GM19468 (cell line): ENCODE results near the gene INPP4B.

ENCODE experiments used
- ATAC-seq: cut with Tn5 transposase; IDR thresholded peaks from one replicate; pipeline ENCODE4 v1.9.1; 2021; ENCODE audit warnings: mild to moderate bottlenecking, moderate library complexity, moderate number of reproducible peaks; ENCODE audit not compliant: unreplicated experiment; ENCODE audit errors: extremely low read depth

The INPP4B gene

DNA sequence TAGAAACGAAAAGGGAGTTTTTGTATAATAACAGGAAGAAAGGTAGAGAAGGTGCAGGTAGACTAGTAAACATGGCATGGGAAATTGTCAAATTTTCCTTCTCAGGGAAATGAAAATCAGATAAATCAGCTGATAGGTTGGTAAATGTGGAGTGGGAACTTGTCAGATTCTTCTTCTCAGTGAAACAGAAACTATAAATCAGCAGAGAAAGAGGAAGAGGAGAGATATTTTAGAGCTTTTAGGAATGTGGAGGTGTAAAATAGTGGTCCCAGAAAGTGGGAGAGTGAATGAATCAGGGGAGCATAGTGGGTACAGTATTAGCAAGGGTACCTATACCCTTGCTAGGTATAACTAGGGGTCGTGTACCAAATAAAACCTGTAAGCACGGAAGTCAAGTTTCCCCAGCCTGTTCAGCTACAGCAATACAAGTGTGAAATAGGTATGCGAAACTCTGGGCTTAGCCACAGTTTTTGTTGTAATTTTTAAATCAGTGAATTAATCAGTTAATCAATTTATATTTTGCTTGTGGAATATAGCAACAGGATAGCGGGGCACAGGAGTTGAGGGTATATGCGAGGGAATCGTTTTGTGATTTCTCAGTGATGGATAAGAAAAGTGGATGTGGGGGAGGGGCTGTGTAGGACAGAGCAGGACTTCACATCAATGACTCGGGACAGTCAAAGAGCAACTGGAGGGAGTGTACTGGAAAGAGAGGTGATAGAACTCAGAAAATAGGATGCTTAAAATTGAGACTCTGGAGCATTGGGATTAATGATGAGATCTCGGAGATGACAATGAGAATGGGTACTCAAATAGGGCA, 561.5 kb downstream of the INPP4B start:
- ATAC-seq, result no peak

DNA sequence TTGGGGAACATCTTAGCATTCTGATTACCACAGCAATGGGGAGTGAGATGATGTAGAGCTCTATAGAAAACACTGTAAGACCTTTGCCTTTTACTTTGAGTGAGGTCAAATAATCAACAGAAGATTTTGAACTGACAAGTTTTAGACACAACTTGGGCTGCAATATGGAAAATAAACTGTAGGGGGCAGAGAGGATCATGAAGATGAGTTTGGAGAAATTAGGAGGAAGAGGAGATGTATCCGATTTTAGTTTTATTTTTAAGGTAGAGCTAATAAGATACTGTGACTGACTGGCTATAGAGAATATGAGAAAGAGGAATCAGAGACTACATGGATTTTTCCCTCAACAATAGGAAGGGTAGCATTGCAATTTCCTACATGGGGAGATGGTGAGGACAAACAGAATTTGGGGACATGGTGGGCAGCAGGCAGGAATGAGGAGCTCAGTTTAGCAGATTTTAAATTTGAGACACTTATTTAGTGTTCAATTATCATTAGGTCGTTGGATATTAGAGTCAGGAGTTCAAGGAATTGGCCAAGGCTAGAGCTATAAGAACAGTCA, 563.1 kb downstream of the INPP4B start:
- ATAC-seq, result no peak

DNA sequence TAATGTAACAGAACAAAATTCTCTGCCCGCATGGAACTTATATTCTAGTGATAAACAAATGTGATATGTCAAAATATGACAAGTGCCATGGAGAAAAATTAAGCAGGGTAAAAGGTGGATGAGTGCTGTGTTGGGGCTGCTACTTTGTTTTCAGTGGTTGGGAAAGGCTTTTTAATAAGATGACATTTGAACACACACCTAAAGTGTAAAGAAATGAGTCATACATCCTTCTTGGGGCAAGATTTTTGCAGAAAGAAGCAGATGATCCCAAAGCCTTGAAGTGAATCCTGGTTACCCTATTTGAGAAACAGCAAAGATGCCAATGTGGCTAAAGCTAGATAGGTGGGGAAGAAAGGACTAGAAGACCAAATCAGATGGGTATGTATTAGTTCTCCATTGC, 564.1 kb downstream of the INPP4B start:
- no peak for ATAC-seq

- ATAC-seq, result no peak
Measured at GRCh38 chr4:142278663-142279062, 567.4 kb downstream of the INPP4B start.

DNA sequence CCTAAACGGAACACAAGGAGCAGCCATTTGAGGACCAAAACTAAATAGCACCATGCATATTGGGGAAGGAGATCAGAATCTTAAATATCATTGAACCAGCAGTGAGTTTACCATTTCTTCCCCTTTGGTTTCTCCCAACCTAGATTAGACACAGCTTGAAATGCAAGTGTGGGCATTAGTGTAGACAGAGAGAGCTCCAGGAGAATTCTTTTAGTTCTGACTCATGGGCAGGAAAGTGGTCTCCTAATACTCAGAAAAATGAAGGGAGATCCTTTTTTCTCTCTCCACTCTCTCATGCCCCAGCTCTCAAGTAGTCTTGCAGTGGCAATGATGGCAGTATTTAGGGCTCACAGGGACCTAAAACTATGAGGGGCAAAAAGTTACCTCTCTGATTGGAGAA, 567.9 kb downstream of the INPP4B start:
- no peak for ATAC-seq

GRCh38 chr4:142274137-142274536, 572.0 kb downstream of the INPP4B start:
- ATAC-seq, result no peak

- ATAC-seq, result no peak
Measured at GRCh38 chr4:142272452-142272851, 573.6 kb downstream of the INPP4B start.

GRCh38 chr4:142271832-142272231, 574.3 kb downstream of the INPP4B start:
- ATAC-seq, result no peak

DNA sequence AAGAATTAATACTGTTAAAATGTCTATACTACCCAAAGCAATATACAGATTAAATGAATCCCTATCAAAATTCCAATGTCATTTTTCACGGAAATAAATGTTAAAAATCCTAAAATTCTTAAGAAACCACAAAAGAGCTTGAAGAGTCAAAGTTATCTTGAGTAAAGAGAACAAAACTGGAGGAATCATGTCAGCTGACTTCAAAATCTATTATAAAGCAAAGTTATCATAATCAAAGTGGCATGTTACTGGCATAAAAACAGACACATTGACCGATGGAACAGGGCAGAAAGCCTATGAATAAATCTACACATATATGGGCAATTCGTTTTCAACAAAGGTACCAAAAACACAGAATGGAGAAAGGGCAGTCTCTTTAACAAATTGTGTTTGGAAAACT, 579.0 kb downstream of the INPP4B start:
- ATAC-seq, result no peak

- no peak for ATAC-seq
Measured at GRCh38 chr4:142265946-142266345, 580.2 kb downstream of the INPP4B start.

DNA sequence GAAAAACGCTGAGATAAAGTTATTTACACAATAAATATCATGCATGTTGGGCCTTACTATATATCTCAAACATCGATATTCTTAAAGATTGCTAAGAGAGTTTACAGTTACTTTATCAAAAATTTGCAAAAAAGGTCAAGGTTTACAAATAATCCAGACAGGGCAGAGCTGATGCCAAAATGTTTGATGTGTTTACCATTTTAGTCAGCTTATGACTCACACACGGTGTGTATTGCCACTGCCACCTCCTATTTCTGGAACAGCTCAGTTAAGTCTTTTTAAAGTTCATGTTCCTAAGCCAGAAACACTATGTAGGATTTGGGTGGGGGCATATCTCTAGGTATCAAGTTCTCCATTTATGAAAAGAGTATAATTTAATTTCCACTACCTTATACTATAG, 580.6 kb downstream of the INPP4B start:
- ATAC-seq, result no peak

- ATAC-seq, result no peak
Measured at GRCh38 chr4:142264961-142265360, 581.1 kb downstream of the INPP4B start.

DNA sequence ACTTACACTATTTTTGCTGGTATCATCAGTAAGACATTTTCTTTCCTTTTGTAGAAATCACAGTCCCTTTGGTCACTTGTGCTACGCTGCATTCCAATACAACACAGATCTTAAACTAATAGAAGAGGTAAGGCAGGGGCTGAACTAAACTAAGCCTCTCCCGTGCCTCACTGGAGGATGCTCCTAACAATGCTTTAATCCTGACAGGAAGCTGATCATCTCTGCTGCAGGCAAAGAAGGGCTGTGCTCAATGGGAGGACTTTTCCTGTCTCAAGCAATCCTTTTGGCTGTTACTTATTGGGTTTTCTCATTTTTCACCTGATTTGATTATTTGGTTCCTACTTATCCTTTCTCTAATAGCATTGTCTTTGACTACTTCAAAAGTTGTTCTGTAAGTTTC, 583.1 kb downstream of the INPP4B start:
- no peak for ATAC-seq

DNA sequence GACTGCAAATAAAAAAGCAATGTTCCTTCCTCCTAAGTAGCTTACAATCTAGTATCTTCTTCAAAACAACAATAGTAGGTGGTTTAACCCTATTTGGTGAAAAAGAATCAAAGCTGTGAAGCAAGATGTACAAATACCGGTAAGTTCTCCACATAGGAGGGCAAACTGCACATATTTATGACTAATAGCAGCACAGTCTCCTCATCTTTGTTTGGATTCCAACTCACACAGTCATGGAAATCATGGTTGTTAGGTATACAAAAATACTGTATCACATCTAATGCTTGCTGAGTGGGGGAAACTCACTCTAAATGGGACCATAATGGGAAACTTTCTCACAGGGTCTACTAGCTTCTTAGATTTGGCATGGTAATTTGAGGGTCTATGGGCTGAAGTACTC, 597.2 kb downstream of the INPP4B start:
- ATAC-seq, result no peak

DNA sequence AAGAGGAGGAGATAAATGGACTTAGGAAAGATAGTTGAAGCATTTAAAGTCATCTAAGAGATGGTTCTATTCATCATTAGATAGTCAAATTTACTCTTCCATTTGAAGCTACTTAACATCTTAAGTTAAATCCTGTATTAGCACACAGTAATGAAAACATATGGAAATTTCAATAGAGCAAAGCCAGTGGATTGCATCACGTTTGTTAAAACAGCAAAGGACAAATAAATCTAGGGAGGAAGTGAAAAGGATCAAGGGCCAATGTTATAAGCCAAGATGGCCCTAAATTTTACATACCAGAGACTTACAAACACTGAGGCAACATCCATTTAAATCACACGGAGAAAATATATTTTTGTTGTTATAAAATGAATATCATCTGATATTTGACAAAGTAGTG, 602.8 kb downstream of the INPP4B start:
- ATAC-seq, result no peak

- ATAC-seq, result no peak
Measured at GRCh38 chr4:142242156-142242555, 603.9 kb downstream of the INPP4B start.

DNA sequence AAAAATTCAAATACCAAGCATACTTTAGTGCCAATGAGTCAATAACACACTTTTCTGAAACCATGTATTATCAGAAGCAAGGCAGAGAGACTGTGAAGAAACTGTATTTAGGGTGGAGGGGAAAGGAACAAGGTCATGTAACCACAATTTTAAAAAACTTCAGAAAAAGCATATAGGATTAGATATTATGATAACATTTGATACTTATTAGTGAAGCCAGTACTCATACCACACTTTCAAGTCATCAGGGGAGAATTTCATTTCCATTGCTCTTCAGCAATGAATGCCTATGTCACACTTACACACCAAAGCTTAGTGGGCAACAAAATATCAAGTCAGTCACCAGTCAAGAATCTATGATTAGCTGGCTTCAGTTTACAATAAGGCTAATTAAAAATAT, 607.5 kb downstream of the INPP4B start:
- no peak for ATAC-seq

GRCh38 chr4:142236268-142236667, 609.8 kb downstream of the INPP4B start:
- no peak for ATAC-seq

GRCh38 chr4:142231787-142232186, 614.3 kb downstream of the INPP4B start:
- ATAC-seq, result no peak

- no peak for ATAC-seq
Measured at GRCh38 chr4:142230991-142231390, 615.1 kb downstream of the INPP4B start.

DNA sequence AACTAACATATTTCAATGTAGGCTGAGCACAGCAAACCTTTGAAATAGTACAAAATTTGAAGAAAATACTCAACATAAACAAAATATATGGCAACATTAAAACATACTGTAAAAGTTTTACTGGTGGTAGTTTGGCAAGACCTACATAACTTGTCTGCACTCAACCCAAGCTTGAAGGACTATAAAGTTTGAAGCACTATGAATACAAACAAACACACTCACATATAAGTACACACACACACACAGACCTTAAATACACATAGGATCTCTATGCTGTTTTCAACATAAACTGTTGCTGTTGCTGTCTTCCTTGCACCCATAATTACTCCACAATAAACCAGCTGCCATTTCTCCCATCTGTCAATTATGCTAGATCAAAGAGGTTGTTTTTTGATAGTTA, 620.1 kb downstream of the INPP4B start:
- ATAC-seq, result no peak

DNA sequence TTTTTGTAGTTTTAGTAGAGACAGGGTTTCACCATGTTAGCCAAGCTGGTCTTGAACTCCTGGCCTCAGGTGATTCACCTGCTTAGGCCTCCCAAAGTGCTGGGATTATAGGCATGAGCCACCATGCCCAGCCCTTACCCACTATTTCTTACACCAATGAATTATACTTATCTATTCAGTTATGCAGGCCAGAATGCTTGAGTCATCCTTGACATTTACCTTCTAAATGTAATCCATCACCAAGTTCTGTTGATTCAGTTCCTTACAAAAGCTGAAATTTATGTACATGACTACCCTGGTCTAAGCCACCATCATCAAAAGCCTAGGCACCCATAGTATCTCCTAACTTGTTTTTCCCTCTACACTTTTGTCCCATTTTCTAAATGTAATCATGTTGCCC, 624.0 kb downstream of the INPP4B start:
- ATAC-seq, result no peak
